ENCODE results near the gene ZNF318.
"Not testable (repeated sequence)": the region's sequence is repeated elsewhere in the genome, so short reads cannot be mapped to it uniquely, and the experiment has no call there.

ZNF318 gene

DNA sequence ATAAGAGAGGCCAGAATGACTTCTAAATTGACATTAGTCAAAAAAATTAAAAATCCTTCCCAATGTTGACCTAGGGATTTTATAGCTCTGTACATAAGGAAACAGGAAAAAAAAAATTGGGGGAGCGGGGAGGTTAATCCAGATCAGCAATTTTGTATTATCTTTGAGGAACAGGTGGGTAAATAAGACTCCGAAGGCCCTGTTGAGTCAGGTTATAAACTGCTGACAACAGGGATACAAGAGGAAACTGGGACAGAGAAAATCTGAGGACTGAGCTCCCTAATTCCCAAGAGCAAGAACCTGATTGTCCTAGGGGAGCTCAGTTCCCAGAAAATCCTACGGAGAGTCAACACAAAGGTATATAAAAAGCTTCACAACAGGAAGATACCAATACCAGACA is 34.0 kb downstream of the ZNF318 start:
- no peak for DNase-seq

DNA sequence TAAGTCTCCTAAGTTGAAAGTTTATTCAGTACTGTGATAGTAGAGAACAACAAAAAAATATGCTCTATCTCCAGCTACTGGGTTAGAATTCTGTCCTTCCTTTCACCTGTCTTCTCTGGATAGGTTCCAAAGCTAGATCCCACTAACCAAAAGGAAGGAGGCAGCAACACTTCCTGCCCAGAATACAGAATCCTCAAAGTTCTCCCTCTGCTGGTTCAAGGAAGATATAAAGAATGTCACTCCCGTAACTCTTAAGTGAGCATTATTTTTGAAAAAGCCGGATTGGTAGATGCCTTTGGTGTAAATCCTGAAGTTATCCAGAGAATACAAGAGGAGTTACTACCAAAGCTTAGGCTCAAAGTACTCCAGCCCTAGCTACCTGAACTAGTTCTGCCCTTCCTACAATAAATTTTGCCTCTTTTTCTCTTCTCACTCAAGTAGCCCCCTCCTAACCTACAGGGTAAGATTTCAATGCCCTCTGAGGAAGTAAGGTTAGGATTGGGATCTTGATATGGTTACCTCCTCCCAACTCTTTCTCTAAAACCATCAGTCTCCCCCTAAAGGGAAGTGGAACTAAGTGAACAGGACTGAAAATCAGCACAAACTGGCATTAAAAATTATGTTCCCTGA is 34.9 kb downstream of the ZNF318 start:
- DNase-seq: no peak

DNA sequence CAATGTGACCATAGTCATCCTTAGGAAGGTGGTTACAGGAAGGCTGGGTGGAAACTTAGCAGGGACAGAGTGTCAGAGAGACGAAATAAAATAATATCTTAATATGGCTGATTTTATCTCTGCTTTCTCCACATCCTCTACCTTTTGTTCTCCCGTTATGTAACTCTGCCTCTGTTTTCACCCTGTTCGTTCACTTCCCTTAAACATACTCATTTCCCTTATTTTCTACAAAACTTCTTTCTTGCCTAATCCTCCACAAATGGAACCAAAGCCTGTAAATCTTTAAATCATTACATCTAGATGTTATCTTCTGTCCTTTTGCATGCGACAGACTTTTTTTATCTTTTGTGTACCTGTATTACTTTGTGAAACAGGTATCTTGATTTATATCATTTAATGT is 37.6 kb downstream of the ZNF318 start:
- DNase-seq: no peak

DNA sequence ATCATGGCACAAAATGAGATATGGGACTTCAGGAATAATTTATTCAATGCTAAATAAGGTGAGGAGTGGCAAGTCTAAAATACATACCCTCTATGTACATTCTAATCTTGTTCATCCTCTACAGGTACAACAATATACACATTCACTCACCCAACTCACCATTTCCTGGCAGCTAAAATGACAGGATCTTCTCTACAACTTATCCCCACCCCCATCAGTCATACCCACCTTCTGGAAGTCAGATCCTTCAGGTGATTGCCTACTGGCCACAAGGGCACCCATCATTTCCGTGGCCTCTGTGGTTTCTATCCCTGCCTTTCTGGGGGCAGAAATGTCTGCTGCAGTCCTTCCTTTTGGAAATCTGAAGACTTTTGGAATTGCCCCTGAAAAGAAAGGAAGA is 38.0 kb downstream of the ZNF318 start:
- DNase-seq: no peak

DNA sequence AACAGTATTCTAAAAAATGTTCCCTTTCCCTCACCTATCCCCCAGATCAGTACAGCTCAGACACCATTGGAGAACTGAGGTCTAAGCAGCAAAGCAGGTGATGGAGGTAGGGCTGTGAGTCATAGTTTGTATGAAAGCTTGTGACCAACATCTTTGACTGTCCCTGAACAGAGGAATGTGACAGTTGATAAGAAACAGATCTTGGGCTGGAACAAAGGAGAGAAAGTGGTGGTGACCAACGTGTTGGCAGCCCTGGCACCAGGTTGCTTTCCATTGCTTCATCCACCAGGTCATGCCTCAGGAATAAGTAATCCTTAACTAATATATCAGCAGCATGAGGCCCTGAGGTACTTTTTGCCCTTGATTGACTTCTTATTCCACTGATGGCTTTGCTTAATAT is 40.9 kb downstream of the ZNF318 start:
- no peak for DNase-seq

DNA sequence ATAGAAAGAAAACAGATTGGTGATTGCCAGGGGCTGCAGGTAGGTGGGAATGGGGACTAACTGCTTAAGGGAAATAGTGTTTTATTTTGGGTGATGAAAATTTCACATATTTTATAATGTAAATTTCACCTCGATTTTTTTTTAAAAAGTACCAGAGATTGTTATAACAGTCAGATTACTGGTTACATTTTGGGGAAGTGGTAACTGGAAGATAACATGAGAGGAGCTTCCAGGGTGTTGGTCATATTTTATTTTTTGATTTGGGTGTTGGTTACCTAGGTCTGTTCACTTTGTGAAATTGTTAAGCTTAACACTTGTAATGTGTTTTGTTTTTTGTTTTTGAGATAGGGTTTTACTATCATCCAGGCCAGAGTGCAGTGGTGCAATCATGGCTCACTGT is 43.6 kb downstream of the ZNF318 start:
- DNase-seq: no peak

DNA sequence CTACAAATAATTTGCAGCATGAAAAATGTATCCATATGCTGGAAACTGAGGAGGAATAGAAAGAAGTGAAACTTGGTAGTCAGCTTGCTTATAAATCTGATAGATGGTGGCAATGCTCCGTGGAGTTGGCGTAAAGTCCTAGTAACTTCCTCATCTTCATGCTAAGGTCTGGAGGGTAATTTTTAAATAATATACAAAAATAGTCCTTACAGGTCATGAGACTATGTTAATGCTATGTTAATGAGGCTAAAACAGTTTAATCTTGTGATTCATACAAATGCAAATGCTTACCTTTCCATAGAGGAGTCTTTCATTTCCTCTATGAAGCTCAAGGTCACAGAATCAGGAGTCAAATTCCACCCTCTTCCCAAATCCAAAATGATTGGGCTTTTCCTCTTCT is 51.4 kb downstream of the ZNF318 start:
- DNase-seq: no peak

DNA sequence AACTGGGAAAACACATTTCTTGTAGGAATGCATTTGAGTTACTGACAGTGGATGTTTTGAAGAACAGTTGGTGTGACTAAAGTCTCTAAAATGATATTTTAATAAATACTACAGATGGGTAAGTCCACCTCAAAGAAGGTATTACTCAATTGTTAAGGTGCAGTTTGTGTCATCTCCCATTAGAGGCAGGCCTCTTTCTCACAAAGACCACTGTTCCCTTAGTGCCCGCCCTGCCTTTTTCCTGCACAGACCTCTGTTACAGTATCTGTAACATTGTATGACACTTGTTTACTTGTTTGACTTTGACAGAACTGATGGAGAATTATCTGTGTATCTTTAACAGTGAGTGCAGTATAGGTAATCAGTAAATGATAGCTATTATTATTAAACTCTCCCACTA is 55.6 kb downstream of the ZNF318 start:
- DNase-seq: no peak

DNA sequence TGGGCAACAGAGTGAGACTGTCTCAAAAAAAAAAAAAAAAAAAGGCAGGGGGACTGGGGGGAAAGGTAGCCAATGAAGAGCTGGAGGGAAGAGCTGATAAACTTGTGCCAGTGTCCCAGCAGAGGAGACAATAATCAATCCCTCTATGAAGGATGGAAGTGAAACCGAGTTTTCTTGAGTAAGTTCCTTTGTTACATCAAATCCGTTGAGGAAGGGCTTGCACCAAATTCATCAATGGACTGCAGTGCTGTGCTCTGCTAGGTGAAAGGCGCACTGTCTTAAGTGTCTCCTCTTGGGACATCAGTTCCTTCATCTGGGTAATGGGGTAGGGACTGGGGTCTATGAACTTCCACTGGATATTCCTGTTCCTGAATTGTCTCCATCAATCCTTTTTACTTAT is 57.8 kb downstream of the ZNF318 start:
- no peak for DNase-seq

DNA sequence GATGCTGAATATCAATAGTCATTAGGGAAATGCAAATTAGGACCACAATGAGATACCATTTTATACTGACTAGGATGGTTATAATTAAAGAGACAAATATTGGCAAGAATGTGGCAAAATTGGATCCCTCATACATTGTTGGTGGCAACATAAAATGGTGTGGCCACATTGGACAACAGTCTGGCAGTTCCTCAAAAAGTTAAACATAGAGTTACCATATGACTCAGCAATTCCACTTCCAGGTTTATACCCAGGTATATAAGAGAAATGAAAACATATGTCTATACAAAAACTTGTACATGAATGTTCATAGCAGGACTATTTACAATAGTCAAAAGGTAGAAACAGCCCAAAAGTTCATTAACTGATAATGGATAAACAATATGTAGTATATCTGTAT is 58.8 kb downstream of the ZNF318 start:
- no peak for DNase-seq

DNA sequence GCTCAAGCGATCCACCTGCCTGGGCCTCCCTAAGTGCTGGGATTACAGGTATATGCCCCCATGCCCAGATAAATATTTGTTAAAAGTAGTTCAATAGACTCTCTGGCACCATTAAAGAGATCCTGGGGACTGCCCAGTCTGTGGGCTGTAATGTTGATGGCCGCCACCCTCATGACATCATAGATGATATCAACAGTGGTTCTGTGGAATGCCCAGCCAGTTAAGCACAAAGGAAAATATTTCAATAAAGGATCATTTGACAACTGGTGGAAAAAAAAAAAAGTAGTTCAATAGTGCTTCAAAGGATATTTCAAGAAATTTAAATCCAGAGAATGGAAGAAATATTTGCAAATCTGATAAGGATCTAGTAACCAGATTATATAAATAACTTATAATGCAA is 59.3 kb downstream of the ZNF318 start:
- no peak for DNase-seq

DNA sequence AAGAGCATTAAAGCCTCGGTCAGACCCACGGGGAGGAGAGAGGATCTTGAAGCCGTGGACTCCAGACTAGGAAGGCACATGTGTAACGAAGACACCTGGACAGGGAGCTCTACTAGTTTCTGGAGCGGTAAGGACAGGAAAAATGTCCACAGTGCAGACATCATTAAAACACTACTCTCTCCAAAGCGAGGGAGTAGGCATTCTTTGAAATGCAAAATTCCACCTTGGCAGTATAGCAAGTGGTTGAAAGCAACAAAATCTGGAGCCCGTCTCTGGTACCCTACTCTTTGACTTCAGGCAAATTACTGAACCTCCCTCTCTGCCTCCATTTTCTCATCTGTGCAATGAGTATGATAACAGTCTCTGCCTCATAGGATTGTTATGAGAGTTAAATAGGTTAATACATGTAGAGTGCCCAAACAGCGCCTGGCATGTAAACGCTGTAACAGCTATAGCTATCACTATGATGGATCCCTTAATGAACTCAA is 60.4 kb downstream of the ZNF318 start:
- DNase-seq: no peak

DNA sequence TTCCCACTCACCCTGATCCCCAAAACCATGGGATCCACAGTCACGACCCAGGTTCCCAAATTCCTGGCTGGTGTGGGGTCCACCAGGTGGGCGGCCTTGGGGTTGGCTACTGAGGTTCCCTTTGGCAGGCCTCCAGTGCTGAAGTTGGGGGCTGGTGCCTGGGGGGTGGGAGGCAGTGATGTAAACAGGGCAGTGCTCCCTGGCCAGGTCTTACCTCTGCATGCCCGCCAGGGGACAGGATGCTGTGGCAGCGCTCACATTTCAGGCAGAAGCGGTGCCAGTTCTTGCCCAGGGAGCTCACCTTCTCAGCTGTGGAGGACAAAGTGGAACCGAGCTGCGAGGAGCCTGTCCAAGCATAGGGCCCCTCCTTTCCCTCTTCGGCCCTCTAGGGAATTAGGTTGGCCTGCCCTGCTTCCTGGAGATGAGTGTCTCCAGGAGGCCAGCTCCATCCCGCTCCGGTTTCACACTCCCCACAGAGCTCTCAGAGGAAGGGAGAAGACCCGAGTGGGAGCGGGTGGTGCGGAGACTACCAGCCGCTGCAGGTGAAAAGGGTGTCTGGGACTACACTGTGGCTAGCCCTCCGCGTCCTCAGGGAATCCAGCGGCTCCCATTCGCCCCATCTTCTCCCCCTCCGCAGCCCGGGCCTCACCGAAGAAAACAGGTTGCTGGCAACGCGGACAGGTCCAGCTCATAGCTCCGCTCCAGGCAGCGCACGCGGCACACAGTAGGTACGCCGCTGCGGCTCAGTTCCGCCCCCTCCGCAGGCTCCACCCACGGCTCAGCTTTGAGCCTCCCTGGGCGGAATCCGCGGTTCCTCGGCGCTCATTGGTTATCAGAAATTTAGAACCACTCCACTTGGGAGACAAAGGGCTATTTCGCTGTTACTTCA is 61.1 kb downstream of the ZNF318 start, which contains the start of gene CRIP3:
Gene CRIP3, minus strand, starts transcription at position 726 of the 889 bp plus-strand sequence. Its CDS starts 34 bp downstream, at position 692.
- DNase-seq: peak; percentile 55

DNA sequence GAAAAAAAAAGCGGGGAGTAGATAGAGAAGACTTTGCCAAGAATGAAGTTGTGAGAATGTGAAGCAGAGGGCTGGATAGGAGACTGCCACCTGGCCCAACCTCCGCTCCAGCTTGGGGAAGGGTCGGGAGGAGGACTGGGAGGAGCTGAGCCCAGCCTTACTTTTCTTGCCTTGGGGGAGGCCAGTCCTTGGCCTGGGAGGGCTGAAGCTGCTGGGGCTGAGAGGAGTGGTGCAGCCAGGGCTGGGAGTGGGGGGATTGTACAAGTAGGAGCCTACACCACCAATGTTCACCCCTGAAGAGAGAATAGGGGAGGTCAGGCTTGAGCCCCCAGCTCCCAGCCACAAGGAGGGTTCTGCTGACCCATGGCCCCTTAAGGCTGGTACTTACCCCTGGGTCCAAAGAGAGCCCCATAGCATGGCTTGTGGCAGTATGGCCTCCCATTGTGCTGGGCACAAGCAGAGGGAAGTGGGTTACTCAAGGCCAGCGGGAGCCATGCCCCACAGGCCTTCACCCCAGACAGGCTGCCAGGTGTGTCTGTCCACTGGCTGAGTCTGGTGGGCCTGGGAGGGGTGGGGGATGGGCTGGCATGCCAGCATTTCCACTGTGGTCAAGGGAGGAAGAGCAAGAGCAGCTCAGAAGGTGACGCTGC is 61.9 kb downstream of the ZNF318 start:
- DNase-seq: no peak

DNA sequence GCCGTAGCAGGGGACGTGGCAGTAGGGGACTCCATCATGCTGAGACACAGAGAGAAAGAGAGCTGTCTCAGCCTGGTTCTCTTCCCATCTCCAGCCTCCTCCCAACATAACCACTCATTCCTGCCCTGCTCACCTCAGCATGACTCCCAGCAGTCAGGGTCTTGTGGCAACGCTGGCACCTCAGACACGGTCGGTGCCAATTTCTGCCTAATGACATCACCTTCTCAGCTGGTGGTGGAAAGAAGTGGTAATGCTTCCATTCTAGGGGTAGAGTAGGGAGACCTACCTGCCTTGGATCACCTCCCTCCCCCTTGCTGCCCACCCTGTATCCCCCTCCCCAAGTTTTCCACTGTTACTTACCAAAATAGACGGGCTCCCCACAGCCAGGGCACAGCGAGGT is 63.4 kb downstream of the ZNF318 start:
- no peak for DNase-seq

DNA sequence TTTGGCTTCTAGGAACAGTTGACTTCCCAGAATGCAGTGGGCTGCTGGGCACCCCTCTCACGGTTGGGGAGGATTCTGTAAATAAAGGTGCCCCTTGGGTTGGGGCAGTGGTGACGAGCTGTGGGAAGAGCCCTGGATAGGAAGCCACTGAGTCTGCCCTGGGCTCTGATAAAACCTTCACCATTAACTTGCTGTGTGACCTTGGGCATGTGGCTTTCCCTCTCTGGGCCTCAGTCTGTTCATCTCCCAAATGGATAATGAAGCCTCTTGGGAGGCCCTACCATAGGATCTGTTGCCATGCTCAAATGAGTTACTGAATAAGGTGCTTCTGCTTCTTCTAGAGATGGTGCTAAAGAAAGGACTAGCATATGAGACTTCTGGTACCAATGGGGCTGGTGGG is 64.6 kb downstream of the ZNF318 start:
- DNase-seq: no peak

DNA sequence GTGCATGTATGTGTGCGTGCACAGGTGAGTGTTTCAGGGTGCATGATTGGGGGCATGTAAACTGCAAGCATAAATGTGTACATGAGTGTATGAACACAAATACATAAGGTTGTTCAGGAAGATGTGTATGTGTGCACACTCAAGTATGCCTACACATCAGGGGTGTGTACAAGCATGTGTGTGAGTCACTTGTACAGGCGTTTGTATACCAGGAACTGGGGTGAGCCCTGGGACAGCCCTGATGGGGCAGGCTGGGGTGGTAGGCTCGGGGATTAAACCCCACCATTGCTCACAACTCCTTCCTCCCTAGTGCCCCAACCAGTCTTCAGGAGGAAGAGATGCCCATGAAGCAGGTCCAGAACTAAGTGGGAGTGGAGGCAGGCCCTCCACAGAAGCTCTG is 65.1 kb downstream of the ZNF318 start:
- DNase-seq: no peak

DNA sequence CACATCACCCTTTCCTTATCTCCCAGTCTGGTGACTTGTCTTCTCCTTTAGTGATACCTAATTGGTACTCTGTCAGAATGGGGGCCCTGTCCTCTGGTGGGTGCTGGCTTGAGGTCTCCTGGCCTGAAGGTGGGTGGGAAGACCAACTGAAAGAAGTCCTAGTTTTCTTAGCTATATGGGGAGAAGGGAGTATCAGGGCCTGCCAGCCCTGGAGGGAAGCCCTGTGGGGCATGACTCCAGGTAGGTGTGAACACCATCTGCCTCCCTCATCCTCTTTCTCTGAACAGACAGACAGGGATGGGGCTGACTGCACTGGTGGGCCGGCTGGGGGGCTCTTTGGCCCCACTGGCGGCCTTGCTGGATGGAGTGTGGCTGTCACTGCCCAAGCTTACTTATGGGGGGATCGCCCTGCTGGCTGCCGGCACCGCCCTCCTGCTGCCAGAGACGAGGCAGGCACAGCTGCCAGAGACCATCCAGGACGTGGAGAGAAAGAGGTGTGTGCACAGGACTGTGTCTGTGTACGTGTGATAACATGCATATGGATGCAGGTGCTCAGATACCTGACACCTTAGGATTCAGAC is 65.6 kb downstream of the ZNF318 start:
- DNase-seq: no peak

DNA sequence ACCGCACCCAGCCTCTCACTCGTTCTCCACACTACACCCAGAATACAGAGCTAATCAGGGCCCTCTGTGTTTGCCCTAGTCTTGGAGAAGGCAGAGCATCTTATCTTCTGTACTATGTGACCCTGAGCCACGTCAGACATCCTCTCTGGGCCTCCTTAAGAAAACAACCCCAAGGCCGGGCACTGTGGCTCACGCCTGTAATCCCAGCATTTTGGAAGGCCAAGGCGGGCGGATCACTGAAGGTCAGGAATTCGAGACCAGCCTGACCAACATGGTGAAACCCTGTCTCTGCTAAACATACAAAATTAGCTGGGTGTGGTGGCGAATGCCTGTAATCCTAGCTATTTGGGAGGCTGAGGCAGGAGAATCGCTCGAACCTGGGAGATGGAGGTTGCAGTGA is 66.4 kb downstream of the ZNF318 start:
- DNase-seq: not testable (repeated sequence)

DNA sequence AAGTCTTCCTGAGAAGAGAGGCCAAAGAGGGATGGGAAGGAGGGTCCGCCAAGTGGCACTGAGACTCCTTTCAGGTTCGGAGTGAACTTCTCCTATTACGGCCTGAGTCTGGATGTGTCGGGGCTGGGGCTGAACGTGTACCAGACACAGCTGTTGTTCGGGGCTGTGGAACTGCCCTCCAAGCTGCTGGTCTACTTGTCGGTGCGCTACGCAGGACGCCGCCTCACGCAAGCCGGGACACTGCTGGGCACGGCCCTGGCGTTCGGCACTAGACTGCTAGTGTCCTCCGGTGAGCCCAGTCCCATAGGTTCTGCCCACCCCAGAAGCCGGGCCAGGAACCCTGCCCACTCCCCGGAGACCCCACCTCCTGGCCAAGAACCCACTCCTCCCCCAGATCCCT is 67.3 kb downstream of the ZNF318 start:
- no peak for DNase-seq

DNA sequence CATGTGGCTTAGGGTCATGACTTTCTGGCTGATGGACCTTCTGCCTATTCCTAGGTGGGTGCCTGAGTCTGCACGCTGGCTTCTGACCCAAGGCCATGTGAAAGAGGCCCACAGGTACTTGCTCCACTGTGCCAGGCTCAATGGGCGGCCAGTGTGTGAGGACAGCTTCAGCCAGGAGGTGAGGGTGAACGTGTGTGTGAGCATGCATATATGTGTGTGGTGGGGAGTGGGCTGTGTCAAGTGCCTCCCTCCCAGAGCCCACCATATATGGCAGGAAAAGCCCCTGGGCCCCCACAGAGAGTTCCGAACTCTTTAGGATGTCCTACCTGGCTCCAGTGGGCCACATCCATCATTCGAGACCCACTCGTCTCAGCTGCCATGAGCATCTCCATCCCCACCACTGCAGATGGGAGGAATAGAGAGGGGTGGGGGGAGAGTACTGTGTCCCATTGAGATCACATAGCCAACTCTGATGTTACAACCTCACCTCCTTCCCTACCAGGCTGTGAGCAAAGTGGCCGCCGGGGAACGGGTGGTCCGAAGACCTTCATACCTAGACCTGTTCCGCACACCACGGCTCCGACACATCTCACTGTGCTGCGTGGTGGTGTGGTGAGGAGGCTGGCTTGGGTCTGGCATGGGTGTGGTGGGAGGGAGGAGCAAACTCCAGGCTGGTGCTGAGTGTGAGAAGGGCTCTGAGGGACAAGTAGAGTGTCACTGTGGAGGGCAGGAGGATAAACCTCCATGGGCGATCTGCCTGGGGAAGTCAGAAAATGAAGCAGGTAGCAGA is 68.2 kb downstream of the ZNF318 start:
- no peak for DNase-seq
